ENCODE results near the gene TUBB. TPM values are rescaled to one million over a fixed set of nuclear protein-coding genes. Genes with fewer than 3 reads are reported as not detected.
A peak's percentile ranks its signal among the peaks of the same experiment; 100 is the strongest.

TUBB gene
- total RNA-seq, 2 donors from 2014 or later, result 172 to 243 TPM

GRCh38 chr6:30686009-30686907, 33.9 kb upstream of the TUBB start, which contains the start of gene PPP1R18:
TSS of gene PPP1R18 (minus strand) at chr6:30686645. CDS start at chr6:30686018, 627 bp downstream.
- no peaks in the 10 kb centered on the region for H3K36me3 ChIP-seq
- H3K27ac ChIP-seq, result peak within 1 kb of the TSS; percentile 100
- DNase-seq (ENCODE audit: low spot score), result peak; percentile 76
- no peaks in the 10 kb centered on the region for H3K9me3 ChIP-seq
- peaks cover 27 to 47% of the 10 kb centered on the region in 2 donors for H3K4me1 ChIP-seq (ENCODE audit: control insufficient read depth in 1 of 2, low read depth in 2 of 2)
- no peak for TF ChIP-seq CTCF (IDR thresholded peaks at IDR 0.05)
- no peaks in the 10 kb centered on the region for H3K27me3 ChIP-seq (replicated peaks; ENCODE audit: insufficient read depth)
- H3K4me3 ChIP-seq, result peak within 1 kb of the TSS; percentile 99
- ATAC-seq (ENCODE audit: insufficient number of reproducible peaks, low FRiP score, low read depth), result no peak

- H3K4me1 ChIP-seq (ENCODE audit: control insufficient read depth in 1 of 2, low read depth in 2 of 2), result peaks cover 24 to 40% of the 10 kb centered on the region in 2 donors
- no peaks in the 10 kb centered on the region for H3K36me3 ChIP-seq
- peak; percentile 30 for ATAC-seq (ENCODE audit: insufficient number of reproducible peaks, low FRiP score, low read depth)
- H3K27me3 ChIP-seq (replicated peaks; ENCODE audit: insufficient read depth), result no peaks in the 10 kb centered on the region
- peak; percentile 89 for DNase-seq (ENCODE audit: low spot score)
- no peaks in the 10 kb centered on the region for H3K9me3 ChIP-seq
- no peak for TF ChIP-seq CTCF (IDR thresholded peaks at IDR 0.05)
- peak overlapping the region; percentile 99 for H3K4me3 ChIP-seq
- peak overlapping the region; percentile 100 for H3K27ac ChIP-seq
Observed at GRCh38 chr6:30686908-30687658, 33.1 kb upstream of the TUBB start.

GRCh38 chr6:30687659-30688431, 32.3 kb upstream of the TUBB start:
- Histone ChIP-seq H3K36me3 (no peaks in the 10 kb centered on the region), H3K27ac (peak overlapping the region; percentile 100), H3K4me1 (ENCODE audit: control insufficient read depth in 1 of 2, low read depth in 2 of 2) (peaks cover 24 to 40% of the 10 kb centered on the region in 2 donors), H3K27me3 (replicated peaks; ENCODE audit: insufficient read depth) (no peaks in the 10 kb centered on the region), H3K4me3 (peak overlapping the region; percentile 99), H3K9me3 (no peaks in the 10 kb centered on the region)
- ATAC-seq (ENCODE audit: insufficient number of reproducible peaks, low FRiP score, low read depth) (no peak), DNase-seq (ENCODE audit: low spot score) (no peak)
- TF ChIP-seq CTCF (IDR thresholded peaks at IDR 0.05), result peak; percentile 27

GRCh38 chr6:30688569-30688968, 31.6 kb upstream of the TUBB start:
- no peak for ATAC-seq (ENCODE audit: insufficient number of reproducible peaks, low FRiP score, low read depth)
- Histone ChIP-seq H3K4me3 (peak overlapping the region; percentile 99), H3K4me1 (ENCODE audit: control insufficient read depth in 1 of 2, low read depth in 2 of 2) (peaks cover 24 to 36% of the 10 kb centered on the region in 2 donors), H3K27me3 (replicated peaks; ENCODE audit: insufficient read depth) (no peaks in the 10 kb centered on the region), H3K9me3 (no peaks in the 10 kb centered on the region), H3K27ac (peak overlapping the region; percentile 100), H3K36me3 (no peaks in the 10 kb centered on the region)
- no peak for TF ChIP-seq CTCF (IDR thresholded peaks at IDR 0.05)
- no peak for DNase-seq (ENCODE audit: low spot score)
